ENCODE data around the gene BMAL2. TPM values are rescaled to one million over a fixed set of nuclear protein-coding genes. Genes with fewer than 3 reads are reported as not detected.
A peak's percentile ranks its signal among the peaks of the same experiment; 100 is the strongest.

The BMAL2 gene
- total and polyA plus RNA-seq, 2 of the 13 experiments (the other 11 are each of a cell fraction or from before 2014, with no cell fraction given) = 4.8 to 27.4 TPM

DNA sequence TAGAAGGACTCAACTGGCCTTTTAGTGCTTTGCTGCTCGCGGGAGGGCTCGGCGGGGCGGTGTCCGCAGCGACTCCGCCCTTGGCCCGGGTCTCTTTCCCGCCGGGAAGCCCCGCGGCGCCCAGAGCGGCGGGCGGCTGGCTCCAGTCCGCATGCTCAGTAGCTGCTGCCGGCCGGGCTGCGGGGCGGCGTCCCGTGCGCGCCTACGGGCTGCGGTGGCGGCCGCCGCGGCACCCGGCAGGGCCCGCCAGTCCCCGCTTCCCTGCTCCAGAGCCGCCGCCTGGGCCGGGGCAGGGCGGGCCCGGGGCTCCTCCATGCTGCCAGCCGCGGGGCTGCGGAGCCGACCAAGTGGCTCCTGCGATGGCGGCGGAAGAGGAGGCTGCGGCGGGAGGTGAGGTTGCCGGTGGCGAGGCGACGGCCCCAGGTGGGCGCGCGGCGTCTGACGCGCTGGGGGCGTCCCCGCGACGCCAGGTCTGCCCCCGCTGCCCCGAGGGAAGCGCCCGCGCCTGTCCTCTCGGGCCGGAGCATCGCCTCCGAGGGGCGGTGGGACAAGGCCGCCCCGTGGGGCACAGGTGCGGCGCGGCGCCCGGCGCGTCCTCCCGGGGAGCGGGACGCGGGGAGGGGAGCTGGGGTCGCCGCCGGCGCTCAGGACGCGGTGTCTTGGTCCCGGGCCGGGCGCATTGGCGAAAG is at the start of gene BMAL2 (continued):
- TF ChIP-seq ETV5 (CRISPR knock-in tag; IDR thresholded peaks at IDR 0.05; ENCODE audit: borderline replicate concordance) = 0 out of 2 replicates have a peak, but pooled peaks have one; percentile 14
- no peak for TF ChIP-seq KDM3A (CRISPR knock-in tag; IDR thresholded peaks at IDR 0.05; ENCODE audit: low read depth)
- peak; percentile 19; the same call in 1 of the 2 replicates for TF ChIP-seq ARNT2 (CRISPR knock-in tag; IDR thresholded peaks at IDR 0.05; ENCODE audit: low read depth)
- TF ChIP-seq ZNF263 (CRISPR knock-in tag; IDR thresholded peaks at IDR 0.05) = peak; percentile 17; the same call in 1 of the 2 replicates
- TF ChIP-seq, protein P1, sequence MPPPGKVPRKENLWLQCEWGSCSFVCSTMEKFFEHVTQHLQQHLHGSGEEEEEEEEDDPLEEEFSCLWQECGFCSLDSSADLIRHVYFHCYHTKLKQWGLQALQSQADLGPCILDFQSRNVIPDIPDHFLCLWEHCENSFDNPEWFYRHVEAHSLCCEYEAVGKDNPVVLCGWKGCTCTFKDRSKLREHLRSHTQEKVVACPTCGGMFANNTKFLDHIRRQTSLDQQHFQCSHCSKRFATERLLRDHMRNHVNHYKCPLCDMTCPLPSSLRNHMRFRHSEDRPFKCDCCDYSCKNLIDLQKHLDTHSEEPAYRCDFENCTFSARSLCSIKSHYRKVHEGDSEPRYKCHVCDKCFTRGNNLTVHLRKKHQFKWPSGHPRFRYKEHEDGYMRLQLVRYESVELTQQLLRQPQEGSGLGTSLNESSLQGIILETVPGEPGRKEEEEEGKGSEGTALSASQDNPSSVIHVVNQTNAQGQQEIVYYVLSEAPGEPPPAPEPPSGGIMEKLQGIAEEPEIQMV (CRISPR knock-in tag; IDR thresholded peaks at IDR 0.05; ENCODE audit: low read depth) = 0 out of 2 replicates have a peak, but pooled peaks have one; percentile 49
- TF ChIP-seq SMARCC2 (IDR thresholded peaks at IDR 0.05) = no peak
- TF ChIP-seq, protein P2, sequence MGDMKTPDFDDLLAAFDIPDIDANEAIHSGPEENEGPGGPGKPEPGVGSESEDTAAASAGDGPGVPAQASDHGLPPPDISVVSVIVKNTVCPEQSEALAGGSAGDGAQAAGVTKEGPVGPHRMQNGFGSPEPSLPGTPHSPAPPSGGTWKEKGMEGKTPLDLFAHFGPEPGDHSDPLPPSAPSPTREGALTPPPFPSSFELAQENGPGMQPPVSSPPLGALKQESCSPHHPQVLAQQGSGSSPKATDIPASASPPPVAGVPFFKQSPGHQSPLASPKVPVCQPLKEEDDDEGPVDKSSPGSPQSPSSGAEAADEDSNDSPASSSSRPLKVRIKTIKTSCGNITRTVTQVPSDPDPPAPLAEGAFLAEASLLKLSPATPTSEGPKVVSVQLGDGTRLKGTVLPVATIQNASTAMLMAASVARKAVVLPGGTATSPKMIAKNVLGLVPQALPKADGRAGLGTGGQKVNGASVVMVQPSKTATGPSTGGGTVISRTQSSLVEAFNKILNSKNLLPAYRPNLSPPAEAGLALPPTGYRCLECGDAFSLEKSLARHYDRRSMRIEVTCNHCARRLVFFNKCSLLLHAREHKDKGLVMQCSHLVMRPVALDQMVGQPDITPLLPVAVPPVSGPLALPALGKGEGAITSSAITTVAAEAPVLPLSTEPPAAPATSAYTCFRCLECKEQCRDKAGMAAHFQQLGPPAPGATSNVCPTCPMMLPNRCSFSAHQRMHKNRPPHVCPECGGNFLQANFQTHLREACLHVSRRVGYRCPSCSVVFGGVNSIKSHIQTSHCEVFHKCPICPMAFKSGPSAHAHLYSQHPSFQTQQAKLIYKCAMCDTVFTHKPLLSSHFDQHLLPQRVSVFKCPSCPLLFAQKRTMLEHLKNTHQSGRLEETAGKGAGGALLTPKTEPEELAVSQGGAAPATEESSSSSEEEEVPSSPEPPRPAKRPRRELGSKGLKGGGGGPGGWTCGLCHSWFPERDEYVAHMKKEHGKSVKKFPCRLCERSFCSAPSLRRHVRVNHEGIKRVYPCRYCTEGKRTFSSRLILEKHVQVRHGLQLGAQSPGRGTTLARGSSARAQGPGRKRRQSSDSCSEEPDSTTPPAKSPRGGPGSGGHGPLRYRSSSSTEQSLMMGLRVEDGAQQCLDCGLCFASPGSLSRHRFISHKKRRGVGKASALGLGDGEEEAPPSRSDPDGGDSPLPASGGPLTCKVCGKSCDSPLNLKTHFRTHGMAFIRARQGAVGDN (CRISPR knock-in tag; IDR thresholded peaks at IDR 0.05) = peak; percentile 67; the same call in 1 of the 2 replicates
- TF ChIP-seq ZNF441 (CRISPR knock-in tag; IDR thresholded peaks at IDR 0.05; ENCODE audit: borderline replicate concordance) = 0 out of 2 replicates have a peak, but pooled peaks have one; percentile 70
- no peak for TF ChIP-seq SIN3B (IDR thresholded peaks at IDR 0.05; ENCODE audit: low read length)
- peak; percentile 81; the same call in 1 of the 2 replicates for TF ChIP-seq ZNF616 (CRISPR knock-in tag; IDR thresholded peaks at IDR 0.05; ENCODE audit: low read depth)
- TF ChIP-seq, protein P3, sequence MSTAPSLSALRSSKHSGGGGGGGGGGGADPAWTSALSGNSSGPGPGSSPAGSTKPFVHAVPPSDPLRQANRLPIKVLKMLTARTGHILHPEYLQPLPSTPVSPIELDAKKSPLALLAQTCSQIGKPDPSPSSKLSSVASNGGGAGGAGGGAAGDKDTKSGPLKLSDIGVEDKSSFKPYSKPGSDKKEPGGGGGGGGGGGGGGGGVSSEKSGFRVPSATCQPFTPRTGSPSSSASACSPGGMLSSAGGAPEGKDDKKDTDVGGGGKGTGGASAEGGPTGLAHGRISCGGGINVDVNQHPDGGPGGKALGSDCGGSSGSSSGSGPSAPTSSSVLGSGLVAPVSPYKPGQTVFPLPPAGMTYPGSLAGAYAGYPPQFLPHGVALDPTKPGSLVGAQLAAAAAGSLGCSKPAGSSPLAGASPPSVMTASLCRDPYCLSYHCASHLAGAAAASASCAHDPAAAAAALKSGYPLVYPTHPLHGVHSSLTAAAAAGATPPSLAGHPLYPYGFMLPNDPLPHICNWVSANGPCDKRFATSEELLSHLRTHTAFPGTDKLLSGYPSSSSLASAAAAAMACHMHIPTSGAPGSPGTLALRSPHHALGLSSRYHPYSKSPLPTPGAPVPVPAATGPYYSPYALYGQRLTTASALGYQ (CRISPR knock-in tag; IDR thresholded peaks at IDR 0.05) = no peak
- TF ChIP-seq, protein P4, sequence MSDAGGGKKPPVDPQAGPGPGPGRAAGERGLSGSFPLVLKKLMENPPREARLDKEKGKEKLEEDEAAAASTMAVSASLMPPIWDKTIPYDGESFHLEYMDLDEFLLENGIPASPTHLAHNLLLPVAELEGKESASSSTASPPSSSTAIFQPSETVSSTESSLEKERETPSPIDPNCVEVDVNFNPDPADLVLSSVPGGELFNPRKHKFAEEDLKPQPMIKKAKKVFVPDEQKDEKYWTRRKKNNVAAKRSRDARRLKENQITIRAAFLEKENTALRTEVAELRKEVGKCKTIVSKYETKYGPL (CRISPR knock-in tag; IDR thresholded peaks at IDR 0.05) = no peak
- TF ChIP-seq ZNF773 (CRISPR knock-in tag; IDR thresholded peaks at IDR 0.05; ENCODE audit: borderline replicate concordance) = no peak
- TF ChIP-seq, protein P5, sequence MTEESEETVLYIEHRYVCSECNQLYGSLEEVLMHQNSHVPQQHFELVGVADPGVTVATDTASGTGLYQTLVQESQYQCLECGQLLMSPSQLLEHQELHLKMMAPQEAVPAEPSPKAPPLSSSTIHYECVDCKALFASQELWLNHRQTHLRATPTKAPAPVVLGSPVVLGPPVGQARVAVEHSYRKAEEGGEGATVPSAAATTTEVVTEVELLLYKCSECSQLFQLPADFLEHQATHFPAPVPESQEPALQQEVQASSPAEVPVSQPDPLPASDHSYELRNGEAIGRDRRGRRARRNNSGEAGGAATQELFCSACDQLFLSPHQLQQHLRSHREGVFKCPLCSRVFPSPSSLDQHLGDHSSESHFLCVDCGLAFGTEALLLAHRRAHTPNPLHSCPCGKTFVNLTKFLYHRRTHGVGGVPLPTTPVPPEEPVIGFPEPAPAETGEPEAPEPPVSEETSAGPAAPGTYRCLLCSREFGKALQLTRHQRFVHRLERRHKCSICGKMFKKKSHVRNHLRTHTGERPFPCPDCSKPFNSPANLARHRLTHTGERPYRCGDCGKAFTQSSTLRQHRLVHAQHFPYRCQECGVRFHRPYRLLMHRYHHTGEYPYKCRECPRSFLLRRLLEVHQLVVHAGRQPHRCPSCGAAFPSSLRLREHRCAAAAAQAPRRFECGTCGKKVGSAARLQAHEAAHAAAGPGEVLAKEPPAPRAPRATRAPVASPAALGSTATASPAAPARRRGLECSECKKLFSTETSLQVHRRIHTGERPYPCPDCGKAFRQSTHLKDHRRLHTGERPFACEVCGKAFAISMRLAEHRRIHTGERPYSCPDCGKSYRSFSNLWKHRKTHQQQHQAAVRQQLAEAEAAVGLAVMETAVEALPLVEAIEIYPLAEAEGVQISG (CRISPR knock-in tag; IDR thresholded peaks at IDR 0.05) = peak; percentile 15; the same call in 1 of the 2 replicates
- 0 out of 2 replicates have a peak, but pooled peaks have one; percentile 23 for TF ChIP-seq KDM2A (CRISPR knock-in tag; IDR thresholded peaks at IDR 0.05; ENCODE audit: borderline replicate concordance, low read depth)
